GM23338 (cell line): ENCODE data around the gene FARS2. TPM values are rescaled to one million over a fixed set of nuclear protein-coding genes. Genes with fewer than 3 reads are reported as not detected.

Experiments used
- ATAC-seq: fragments of 200-7000 bp; cut with Tn5 transposase; 3 replicates; pipeline ENCODE4 v1.9.1; 2020
- DNase-seq: peaks from one replicate; pipeline ENCODE4 v3.0.0-alpha.2; 2015; ENCODE audit warnings: low spot score
- H2AFZ ChIP-seq: fragments of 200-600 bp; sonication (generic); 2 replicates; pipeline ENCODE4 v1.8.0; 2016; ENCODE audit warnings: antibody characterized with exemption, mild to moderate bottlenecking, moderate library complexity
- H3F3A ChIP-seq: fragments of 200-600 bp; sonication (generic); replicated peaks from 2 replicates; pipeline ENCODE4 v1.8.0; 2017; ENCODE audit warnings: antibody characterized with exemption, mixed run types, low read depth
- H3K27ac ChIP-seq: fragments of 200-600 bp; sonication (generic); 2 replicates; pipeline ENCODE4 v1.6.1; 2016; ENCODE audit warnings: low read depth
- H3K27me3 ChIP-seq: fragments of 200-600 bp; sonication (generic); 2 replicates; pipeline ENCODE4 v1.8.0; 2016; ENCODE audit warnings: mild to moderate bottlenecking, mixed run types, moderate library complexity; ENCODE audit not compliant: insufficient read depth
- H3K36me3 ChIP-seq: fragments of 200-600 bp; sonication (generic); 2 replicates; pipeline ENCODE4 v1.8.0; 2016; ENCODE audit warnings: mild to moderate bottlenecking; ENCODE audit not compliant: insufficient read depth
- H3K4me1 ChIP-seq: fragments of 200-600 bp; sonication (generic); 2 replicates; pipeline ENCODE4 v1.8.0; 2016; ENCODE audit warnings: mild to moderate bottlenecking, moderate library complexity; ENCODE audit not compliant: insufficient read depth
- H3K4me2 ChIP-seq: fragments of 200-600 bp; sonication (generic); 2 replicates; pipeline ENCODE4 v1.7.1; 2017; ENCODE audit warnings: mixed run types
- H3K4me3 ChIP-seq: fragments of 200-600 bp; sonication (generic); 2 replicates; pipeline ENCODE4 v1.6.1; 2016; ENCODE audit warnings: mixed run types
- H3K79me2 ChIP-seq: fragments of 200-600 bp; sonication (generic); replicated peaks from 2 replicates; pipeline ENCODE4 v1.8.0; 2017; ENCODE audit warnings: mild to moderate bottlenecking; ENCODE audit not compliant: insufficient read depth
- H3K9me2 ChIP-seq: fragments of 200-600 bp; sonication (generic); 2 replicates; pipeline ENCODE4 v1.8.0; 2017; ENCODE audit not compliant: insufficient read depth
- H4K20me1 ChIP-seq: fragments of 200-600 bp; sonication (generic); replicated peaks from 2 replicates; pipeline ENCODE4 v1.8.0; 2017; ENCODE audit warnings: mild to moderate bottlenecking; ENCODE audit not compliant: insufficient read depth
- H3K27ac Mint-ChIP-seq: 2 replicates; pipeline ENCODE4 v1.8.0; 2020; ENCODE audit warnings: inconsistent platforms, mild to moderate bottlenecking, moderate library complexity, mixed read lengths
- H3K27me3 Mint-ChIP-seq: 3 replicates; pipeline ENCODE4 v1.8.0; 2022; ENCODE audit warnings: low read depth, mild to moderate bottlenecking, moderate library complexity, mixed read lengths, inconsistent platforms; ENCODE audit not compliant: insufficient read depth, poor library complexity
- H3K36me3 Mint-ChIP-seq: 3 replicates; pipeline ENCODE4 v1.8.0; 2021; ENCODE audit warnings: low read depth, mild to moderate bottlenecking, inconsistent platforms, moderate library complexity, mixed read lengths
- H3K4me1 Mint-ChIP-seq: 3 replicates; pipeline ENCODE4 v1.8.0; 2020; ENCODE audit warnings: mild to moderate bottlenecking, inconsistent platforms, mixed read lengths
- H3K4me3 Mint-ChIP-seq: 3 replicates; pipeline ENCODE4 v1.8.0; 2021; ENCODE audit warnings: moderate library complexity, mild to moderate bottlenecking, inconsistent platforms, mixed read lengths
- H3K9me3 Mint-ChIP-seq: 3 replicates; pipeline ENCODE4 v1.8.0; 2020; ENCODE audit warnings: moderate library complexity, mild to moderate bottlenecking, inconsistent platforms, mixed read lengths
- CREB1 ChIP-seq: fragments of 250-450 bp; sonication (Bioruptor Pico); IDR thresholded peaks from 2 replicates; pipeline ENCODE4 v1.5.0; 2020; ENCODE audit warnings: low read depth, mild to moderate bottlenecking, moderate library complexity
- EZH2 ChIP-seq: fragments of 200-600 bp; sonication (generic); IDR thresholded peaks from one replicate; pipeline ENCODE4 v1.8.0; 2017; ENCODE audit warnings: antibody characterized with exemption, mild to moderate bottlenecking, low read depth; ENCODE audit not compliant: unreplicated experiment
- EZH2phosphoT487 ChIP-seq: fragments of 200-600 bp; sonication (generic); IDR thresholded peaks from one replicate; pipeline ENCODE4 v1.8.1; 2018; ENCODE audit warnings: antibody characterized with exemption; ENCODE audit not compliant: unreplicated experiment
- JUNB ChIP-seq: IDR thresholded peaks from one replicate; pipeline ENCODE4 v1.6.1; 2016; ENCODE audit warnings: antibody characterized with exemption; ENCODE audit not compliant: unreplicated experiment
- NANOG ChIP-seq: IDR thresholded peaks from 2 replicates; pipeline ENCODE4 v1.6.1; 2016; ENCODE audit warnings: antibody characterized with exemption, borderline replicate concordance
- POLR2AphosphoS5 ChIP-seq: IDR thresholded peaks from 2 replicates; pipeline ENCODE4 v1.6.1; 2016; ENCODE audit warnings: antibody characterized with exemption, low read depth
- STAT1 ChIP-seq: IDR thresholded peaks from one replicate; pipeline ENCODE4 v1.6.1; 2016; ENCODE audit warnings: antibody characterized with exemption; ENCODE audit not compliant: unreplicated experiment
- ZNF114 ChIP-seq: fragments of 250-450 bp; sonication (Bioruptor Pico); IDR thresholded peaks from 2 replicates; pipeline ENCODE4 v1.5.0; 2020; ENCODE audit warnings: mild to moderate bottlenecking, moderate library complexity
- ZNF331 ChIP-seq: fragments of 250-450 bp; sonication (Bioruptor Pico); IDR thresholded peaks from 2 replicates; pipeline ENCODE4 v1.5.0; 2020; ENCODE audit warnings: low read depth, mild to moderate bottlenecking, moderate library complexity
- polyA plus RNA-seq: library from polyadenylated mRNA; unstranded; fragments of >200 nt; fragmentation: Nextera tagmentation; extraction: Ambion mirVana; gene quantifications from 2 replicates; pipeline ENCODE4 v1.2.1, GENCODE V29; 2016
- total RNA-seq: library from RNA; depleted of rRNA; stranded (reverse); fragments of >200 nt; shearing (Covaris generic); gene quantifications from 2 replicates; pipeline ENCODE4 v1.2.3, GENCODE V29; 2014
- TF ChIP-seq, protein P1 (sequence below): fragments of 250-450 bp; sonication (Bioruptor Pico); IDR thresholded peaks from 2 replicates; pipeline ENCODE4 v1.5.0; 2020; ENCODE audit warnings: mild to moderate bottlenecking, moderate library complexity
- TF ChIP-seq, protein P2 (sequence below), 2 experiments: fragments of 200-600 bp in 1 of 2; sonication (generic) in 1 of 2; conservative IDR thresholded peaks; 2 replicates each; pipeline versions ENCODE4 v1.5.1 to v1.6.1; 2016 to 2017; ENCODE audit warnings: antibody characterized with exemption in 2 of 2, low read depth in 2 of 2, mild to moderate bottlenecking in 2 of 2, moderate library complexity in 1 of 2
- TF ChIP-seq, protein P3 (sequence below): IDR thresholded peaks from 2 replicates; pipeline ENCODE4 v1.6.1; 2016; ENCODE audit warnings: antibody characterized with exemption
- TF ChIP-seq, protein P4 (sequence below): IDR thresholded peaks from one replicate; pipeline ENCODE4 v1.6.1; 2018; ENCODE audit warnings: antibody characterized with exemption; ENCODE audit not compliant: unreplicated experiment

The FARS2 gene
- total and polyA plus RNA-seq, 2 experiments from 2014 or later, result 7.6 to 19.0 TPM

DNA sequence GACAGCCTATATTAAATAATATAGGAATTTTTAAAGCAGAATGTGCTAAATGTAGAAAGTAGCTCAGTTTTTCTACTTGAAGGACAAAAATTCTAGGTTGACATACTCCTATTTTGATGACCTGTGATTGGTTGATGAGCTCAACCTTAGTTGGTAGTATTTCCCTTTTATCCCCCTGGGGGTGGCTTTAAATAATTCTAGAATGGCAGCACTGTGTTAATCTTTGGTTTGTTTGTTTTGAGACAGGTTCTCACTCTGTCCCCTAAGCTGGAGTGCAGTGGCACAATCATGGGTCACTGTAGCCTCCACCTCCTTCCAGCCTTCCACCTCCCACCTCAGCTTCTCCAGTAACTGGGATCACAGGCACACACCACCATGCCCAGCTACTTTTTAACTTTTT lies 29.2 kb downstream of the FARS2 start:
- Histone ChIP-seq H3K4me3 (no peak overlapping the region), H3K79me2 (peaks cover 22% of the 10 kb centered on the region), H3K27ac (no peak overlapping the region), H3K4me2 (no peak overlapping the region), H3K9me2 (peaks cover 8% of the 10 kb centered on the region; the same call in 1 of the 2 replicates), H2AFZ (no peak overlapping the region), H3K36me3 (no peaks in the 10 kb centered on the region), H3K27me3 (no peaks in the 10 kb centered on the region), H3F3A (no peaks in the 10 kb centered on the region), H3K4me1 (peaks cover 13% of the 10 kb centered on the region), H4K20me1 (no peaks in the 10 kb centered on the region; the same call in 1 of the 2 replicates)
- Mint-ChIP-seq H3K27ac (no peak overlapping the region), H3K4me3 (no peak overlapping the region), H3K4me1 (peaks cover 28% of the 10 kb centered on the region), H3K27me3 (peaks cover 2% of the 10 kb centered on the region), H3K9me3 (no peaks in the 10 kb centered on the region), H3K36me3 (no peaks in the 10 kb centered on the region)
- no peak for DNase-seq
- TF ChIP-seq NANOG (no peak), ZNF114 (CRISPR knock-in tag) (no peak), STAT1 (no peak), EZH2phosphoT487 (no peak), POLR2AphosphoS5 (no peak), CREB1 (CRISPR knock-in tag) (no peak), ZNF331 (no peak), EZH2 (no peak), JUNB (no peak)
- TF ChIP-seq, protein P1, sequence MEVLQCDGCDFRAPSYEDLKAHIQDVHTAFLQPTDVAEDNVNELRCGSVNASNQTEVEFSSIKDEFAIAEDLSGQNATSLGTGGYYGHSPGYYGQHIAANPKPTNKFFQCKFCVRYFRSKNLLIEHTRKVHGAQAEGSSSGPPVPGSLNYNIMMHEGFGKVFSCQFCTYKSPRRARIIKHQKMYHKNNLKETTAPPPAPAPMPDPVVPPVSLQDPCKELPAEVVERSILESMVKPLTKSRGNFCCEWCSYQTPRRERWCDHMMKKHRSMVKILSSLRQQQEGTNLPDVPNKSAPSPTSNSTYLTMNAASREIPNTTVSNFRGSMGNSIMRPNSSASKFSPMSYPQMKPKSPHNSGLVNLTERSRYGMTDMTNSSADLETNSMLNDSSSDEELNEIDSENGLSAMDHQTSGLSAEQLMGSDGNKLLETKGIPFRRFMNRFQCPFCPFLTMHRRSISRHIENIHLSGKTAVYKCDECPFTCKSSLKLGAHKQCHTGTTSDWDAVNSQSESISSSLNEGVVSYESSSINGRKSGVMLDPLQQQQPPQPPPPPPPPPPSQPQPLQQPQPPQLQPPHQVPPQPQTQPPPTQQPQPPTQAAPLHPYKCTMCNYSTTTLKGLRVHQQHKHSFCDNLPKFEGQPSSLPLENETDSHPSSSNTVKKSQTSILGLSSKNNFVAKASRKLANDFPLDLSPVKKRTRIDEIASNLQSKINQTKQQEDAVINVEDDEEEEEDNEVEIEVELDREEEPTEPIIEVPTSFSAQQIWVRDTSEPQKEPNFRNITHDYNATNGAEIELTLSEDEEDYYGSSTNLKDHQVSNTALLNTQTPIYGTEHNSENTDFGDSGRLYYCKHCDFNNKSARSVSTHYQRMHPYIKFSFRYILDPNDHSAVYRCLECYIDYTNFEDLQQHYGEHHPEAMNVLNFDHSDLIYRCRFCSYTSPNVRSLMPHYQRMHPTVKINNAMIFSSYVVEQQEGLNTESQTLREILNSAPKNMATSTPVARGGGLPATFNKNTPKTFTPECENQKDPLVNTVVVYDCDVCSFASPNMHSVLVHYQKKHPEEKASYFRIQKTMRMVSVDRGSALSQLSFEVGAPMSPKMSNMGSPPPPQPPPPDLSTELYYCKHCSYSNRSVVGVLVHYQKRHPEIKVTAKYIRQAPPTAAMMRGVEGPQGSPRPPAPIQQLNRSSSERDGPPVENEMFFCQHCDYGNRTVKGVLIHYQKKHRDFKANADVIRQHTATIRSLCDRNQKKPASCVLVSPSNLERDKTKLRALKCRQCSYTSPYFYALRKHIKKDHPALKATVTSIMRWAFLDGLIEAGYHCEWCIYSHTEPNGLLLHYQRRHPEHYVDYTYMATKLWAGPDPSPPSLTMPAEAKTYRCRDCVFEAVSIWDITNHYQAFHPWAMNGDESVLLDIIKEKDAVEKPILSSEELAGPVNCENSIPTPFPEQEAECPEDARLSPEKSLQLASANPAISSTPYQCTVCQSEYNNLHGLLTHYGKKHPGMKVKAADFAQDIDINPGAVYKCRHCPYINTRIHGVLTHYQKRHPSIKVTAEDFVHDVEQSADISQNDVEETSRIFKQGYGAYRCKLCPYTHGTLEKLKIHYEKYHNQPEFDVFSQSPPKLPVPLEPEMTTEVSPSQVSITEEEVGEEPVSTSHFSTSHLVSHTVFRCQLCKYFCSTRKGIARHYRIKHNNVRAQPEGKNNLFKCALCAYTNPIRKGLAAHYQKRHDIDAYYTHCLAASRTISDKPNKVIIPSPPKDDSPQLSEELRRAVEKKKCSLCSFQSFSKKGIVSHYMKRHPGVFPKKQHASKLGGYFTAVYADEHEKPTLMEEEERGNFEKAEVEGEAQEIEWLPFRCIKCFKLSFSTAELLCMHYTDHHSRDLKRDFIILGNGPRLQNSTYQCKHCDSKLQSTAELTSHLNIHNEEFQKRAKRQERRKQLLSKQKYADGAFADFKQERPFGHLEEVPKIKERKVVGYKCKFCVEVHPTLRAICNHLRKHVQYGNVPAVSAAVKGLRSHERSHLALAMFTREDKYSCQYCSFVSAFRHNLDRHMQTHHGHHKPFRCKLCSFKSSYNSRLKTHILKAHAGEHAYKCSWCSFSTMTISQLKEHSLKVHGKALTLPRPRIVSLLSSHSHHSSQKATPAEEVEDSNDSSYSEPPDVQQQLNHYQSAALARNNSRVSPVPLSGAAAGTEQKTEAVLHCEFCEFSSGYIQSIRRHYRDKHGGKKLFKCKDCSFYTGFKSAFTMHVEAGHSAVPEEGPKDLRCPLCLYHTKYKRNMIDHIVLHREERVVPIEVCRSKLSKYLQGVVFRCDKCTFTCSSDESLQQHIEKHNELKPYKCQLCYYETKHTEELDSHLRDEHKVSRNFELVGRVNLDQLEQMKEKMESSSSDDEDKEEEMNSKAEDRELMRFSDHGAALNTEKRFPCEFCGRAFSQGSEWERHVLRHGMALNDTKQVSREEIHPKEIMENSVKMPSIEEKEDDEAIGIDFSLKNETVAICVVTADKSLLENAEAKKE (CRISPR knock-in tag), result no peak
- TF ChIP-seq, protein P2, sequence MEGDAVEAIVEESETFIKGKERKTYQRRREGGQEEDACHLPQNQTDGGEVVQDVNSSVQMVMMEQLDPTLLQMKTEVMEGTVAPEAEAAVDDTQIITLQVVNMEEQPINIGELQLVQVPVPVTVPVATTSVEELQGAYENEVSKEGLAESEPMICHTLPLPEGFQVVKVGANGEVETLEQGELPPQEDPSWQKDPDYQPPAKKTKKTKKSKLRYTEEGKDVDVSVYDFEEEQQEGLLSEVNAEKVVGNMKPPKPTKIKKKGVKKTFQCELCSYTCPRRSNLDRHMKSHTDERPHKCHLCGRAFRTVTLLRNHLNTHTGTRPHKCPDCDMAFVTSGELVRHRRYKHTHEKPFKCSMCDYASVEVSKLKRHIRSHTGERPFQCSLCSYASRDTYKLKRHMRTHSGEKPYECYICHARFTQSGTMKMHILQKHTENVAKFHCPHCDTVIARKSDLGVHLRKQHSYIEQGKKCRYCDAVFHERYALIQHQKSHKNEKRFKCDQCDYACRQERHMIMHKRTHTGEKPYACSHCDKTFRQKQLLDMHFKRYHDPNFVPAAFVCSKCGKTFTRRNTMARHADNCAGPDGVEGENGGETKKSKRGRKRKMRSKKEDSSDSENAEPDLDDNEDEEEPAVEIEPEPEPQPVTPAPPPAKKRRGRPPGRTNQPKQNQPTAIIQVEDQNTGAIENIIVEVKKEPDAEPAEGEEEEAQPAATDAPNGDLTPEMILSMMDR (conservative IDR thresholded peaks at IDR 0.05; ENCODE audit: low read depth in 2 of 2), result no peak
- TF ChIP-seq, protein P3, sequence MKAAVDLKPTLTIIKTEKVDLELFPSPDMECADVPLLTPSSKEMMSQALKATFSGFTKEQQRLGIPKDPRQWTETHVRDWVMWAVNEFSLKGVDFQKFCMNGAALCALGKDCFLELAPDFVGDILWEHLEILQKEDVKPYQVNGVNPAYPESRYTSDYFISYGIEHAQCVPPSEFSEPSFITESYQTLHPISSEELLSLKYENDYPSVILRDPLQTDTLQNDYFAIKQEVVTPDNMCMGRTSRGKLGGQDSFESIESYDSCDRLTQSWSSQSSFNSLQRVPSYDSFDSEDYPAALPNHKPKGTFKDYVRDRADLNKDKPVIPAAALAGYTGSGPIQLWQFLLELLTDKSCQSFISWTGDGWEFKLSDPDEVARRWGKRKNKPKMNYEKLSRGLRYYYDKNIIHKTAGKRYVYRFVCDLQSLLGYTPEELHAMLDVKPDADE, result no peak
- TF ChIP-seq, protein P4, sequence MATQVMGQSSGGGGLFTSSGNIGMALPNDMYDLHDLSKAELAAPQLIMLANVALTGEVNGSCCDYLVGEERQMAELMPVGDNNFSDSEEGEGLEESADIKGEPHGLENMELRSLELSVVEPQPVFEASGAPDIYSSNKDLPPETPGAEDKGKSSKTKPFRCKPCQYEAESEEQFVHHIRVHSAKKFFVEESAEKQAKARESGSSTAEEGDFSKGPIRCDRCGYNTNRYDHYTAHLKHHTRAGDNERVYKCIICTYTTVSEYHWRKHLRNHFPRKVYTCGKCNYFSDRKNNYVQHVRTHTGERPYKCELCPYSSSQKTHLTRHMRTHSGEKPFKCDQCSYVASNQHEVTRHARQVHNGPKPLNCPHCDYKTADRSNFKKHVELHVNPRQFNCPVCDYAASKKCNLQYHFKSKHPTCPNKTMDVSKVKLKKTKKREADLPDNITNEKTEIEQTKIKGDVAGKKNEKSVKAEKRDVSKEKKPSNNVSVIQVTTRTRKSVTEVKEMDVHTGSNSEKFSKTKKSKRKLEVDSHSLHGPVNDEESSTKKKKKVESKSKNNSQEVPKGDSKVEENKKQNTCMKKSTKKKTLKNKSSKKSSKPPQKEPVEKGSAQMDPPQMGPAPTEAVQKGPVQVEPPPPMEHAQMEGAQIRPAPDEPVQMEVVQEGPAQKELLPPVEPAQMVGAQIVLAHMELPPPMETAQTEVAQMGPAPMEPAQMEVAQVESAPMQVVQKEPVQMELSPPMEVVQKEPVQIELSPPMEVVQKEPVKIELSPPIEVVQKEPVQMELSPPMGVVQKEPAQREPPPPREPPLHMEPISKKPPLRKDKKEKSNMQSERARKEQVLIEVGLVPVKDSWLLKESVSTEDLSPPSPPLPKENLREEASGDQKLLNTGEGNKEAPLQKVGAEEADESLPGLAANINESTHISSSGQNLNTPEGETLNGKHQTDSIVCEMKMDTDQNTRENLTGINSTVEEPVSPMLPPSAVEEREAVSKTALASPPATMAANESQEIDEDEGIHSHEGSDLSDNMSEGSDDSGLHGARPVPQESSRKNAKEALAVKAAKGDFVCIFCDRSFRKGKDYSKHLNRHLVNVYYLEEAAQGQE, result no peak
- ATAC-seq, result no peak
